ENCODE results near the gene CYFIP1. TPM values are rescaled to one million over a fixed set of nuclear protein-coding genes. Genes with fewer than 3 reads are reported as not detected.
A peak's percentile ranks its signal among the peaks of the same experiment; 100 is the strongest.

Gene CYFIP1
- total and polyA plus RNA-seq, 10 of the 15 experiments (the other 5 are each of a cell fraction or from before 2014, with no cell fraction given) = 3.5 to 46.2 (median 28.3) TPM

DNA sequence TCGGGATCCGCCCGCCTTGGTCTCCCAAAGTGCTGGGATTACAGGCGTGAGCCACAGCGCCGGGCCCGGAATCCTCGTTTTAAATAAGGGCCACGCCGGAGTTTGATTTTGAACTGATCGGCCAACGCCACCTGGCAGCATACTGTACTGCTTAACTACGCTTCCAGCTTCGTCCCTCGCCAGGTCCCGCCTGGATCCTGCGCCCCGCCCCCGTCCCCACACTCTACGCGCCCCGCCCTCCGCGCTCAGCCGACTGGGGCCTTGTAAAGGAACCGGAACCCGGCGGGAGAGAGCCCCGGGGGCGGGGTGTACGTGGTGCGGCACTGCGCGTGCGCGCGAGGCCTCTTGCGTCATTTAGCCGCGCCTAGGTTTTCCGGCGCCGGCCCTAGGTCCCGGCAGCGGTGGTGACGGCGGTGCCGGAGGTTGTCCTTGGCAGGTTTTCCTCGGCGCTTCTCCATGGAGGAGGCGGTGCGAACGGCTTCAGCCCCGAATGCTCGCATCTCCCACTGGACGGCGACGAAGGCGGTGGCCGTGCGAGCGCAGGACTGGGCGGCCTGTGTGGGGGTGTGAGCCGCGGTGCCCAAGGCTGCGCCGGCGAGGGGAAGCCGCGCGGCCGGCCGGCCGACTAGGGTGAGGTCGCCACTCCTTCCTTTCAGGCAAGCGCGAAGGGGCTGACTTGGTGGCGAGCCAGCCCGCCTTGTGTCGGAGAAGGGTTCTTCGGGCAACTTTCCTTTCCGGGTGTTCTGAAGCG lies 141.7 kb downstream of the CYFIP1 start, which contains the start of gene NIPA2 (continued):
- TF ChIP-seq NBN (IDR thresholded peaks at IDR 0.05) (0 out of 2 replicates have a peak, but pooled peaks have one; percentile 59), RBBP5 (conservative IDR thresholded peaks at IDR 0.05) (0 out of 2 replicates have a peak, but pooled peaks have one; percentile 57), NKRF (conservative IDR thresholded peaks at IDR 0.05) (peak; percentile 92), JUNB (IDR thresholded peaks at IDR 0.05) (no peak), PML (IDR thresholded peaks at IDR 0.05; ENCODE audit: low read length) (0 out of 2 replicates have a peak, but pooled peaks have one; percentile 41), ESRRA (IDR thresholded peaks at IDR 0.05; ENCODE audit: low read length) (peak; percentile 61; the same call in 1 of the 2 replicates), POLR2AphosphoS5 (IDR thresholded peaks at IDR 0.05; ENCODE audit: low read length) (peak; percentile 84; the same call in 1 of the 2 replicates), POLR2A (IDR thresholded peaks at IDR 0.05; ENCODE audit: low read depth, low read length) (peak; percentile 94), IRF3 (IDR thresholded peaks at IDR 0.05) (no peak), RB1 (IDR thresholded peaks at IDR 0.05; ENCODE audit: borderline replicate concordance) (0 out of 2 replicates have a peak, but pooled peaks have one; percentile 61), NFIC (IDR thresholded peaks at IDR 0.05; ENCODE audit: low read depth, low read length) (no peak), MXI1 (IDR thresholded peaks at IDR 0.05; ENCODE audit: low read depth, low read length) (peak; percentile 77), EP300 (IDR thresholded peaks at IDR 0.05; ENCODE audit: borderline replicate concordance in 1 of 2, control insufficient read depth in 1 of 2, low read depth in 2 of 2, low read length in 2 of 2) (peak; percentile 31; a peak in 1 of 4 replicates), ASH2L (IDR thresholded peaks at IDR 0.05; ENCODE audit: borderline replicate concordance, low read depth) (peak; percentile 84; the same call in 1 of the 2 replicates), ZNF207 (IDR thresholded peaks at IDR 0.05; ENCODE audit: borderline replicate concordance) (peak; percentile 79; the same call in 1 of the 2 replicates), E4F1 (IDR thresholded peaks at IDR 0.05; ENCODE audit: borderline replicate concordance, partially characterized antibody) (no peak), RELA (IDR thresholded peaks at IDR 0.05; ENCODE audit: borderline replicate concordance, partially characterized antibody) (peak; percentile 20), MTA3 (IDR thresholded peaks at IDR 0.05; ENCODE audit: borderline replicate concordance, low read length) (no peak), CHD1 (IDR thresholded peaks at IDR 0.05; ENCODE audit: low read depth, low read length) (no peak)
- TF ChIP-seq, protein P1, sequence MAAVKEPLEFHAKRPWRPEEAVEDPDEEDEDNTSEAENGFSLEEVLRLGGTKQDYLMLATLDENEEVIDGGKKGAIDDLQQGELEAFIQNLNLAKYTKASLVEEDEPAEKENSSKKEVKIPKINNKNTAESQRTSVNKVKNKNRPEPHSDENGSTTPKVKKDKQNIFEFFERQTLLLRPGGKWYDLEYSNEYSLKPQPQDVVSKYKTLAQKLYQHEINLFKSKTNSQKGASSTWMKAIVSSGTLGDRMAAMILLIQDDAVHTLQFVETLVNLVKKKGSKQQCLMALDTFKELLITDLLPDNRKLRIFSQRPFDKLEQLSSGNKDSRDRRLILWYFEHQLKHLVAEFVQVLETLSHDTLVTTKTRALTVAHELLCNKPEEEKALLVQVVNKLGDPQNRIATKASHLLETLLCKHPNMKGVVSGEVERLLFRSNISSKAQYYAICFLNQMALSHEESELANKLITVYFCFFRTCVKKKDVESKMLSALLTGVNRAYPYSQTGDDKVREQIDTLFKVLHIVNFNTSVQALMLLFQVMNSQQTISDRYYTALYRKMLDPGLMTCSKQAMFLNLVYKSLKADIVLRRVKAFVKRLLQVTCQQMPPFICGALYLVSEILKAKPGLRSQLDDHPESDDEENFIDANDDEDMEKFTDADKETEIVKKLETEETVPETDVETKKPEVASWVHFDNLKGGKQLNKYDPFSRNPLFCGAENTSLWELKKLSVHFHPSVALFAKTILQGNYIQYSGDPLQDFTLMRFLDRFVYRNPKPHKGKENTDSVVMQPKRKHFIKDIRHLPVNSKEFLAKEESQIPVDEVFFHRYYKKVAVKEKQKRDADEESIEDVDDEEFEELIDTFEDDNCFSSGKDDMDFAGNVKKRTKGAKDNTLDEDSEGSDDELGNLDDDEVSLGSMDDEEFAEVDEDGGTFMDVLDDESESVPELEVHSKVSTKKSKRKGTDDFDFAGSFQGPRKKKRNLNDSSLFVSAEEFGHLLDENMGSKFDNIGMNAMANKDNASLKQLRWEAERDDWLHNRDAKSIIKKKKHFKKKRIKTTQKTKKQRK (IDR thresholded peaks at IDR 0.05; ENCODE audit: low read depth, low read length) = no peak

Data from GM12878 (cell line).